ENCODE data around the gene COL13A1. TPM values are rescaled to one million over a fixed set of nuclear protein-coding genes. Genes with fewer than 3 reads are reported as not detected.

The COL13A1 gene
- total and polyA plus RNA-seq, 2 of the 8 experiments (the other 6 are each of a cell fraction or from before 2014, with no cell fraction given), result 2.6 to 5.2 TPM

DNA sequence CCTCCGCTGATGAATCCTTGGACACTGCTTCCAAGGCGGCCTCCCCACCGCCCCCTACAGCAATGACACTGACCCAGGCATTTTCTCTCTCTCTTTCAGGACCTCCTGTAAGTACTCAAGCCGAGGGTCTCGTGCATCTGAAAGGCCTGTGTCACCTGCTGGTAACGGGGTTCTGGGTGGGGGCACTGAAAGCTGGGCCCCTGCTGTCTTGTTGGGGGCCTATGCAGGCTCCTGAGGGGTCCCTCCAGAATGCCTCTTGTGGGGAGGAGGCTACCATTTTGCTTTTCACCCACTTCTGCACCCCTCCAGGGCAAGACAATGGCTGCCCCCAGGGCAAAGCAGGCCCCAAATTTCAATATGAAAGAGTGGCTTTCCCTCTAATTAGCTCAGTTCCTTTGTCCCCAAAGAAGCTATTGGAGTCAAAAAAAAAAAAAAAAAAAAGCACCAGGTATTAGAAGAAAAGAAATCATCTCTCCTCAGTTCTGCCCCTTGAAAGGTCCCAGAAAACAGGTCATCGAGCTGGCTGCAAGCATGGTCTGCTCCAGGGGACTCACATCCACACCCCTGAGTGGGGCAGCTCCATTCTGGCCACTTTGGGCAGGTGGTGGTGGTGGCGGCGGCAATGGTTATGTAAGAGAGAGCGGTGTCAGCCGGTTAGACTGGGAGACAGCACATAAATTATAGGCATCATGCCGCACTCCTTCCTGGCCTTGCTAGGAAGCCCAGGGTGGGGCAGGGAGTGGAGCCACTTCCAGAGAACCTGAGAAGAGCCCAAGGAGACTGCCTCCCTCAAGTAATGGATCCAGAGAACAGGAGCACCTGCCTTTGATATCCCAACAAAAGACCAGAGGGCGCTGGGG is 66.2 kb downstream of the COL13A1 start (continued):
- TF ChIP-seq, protein P1, sequence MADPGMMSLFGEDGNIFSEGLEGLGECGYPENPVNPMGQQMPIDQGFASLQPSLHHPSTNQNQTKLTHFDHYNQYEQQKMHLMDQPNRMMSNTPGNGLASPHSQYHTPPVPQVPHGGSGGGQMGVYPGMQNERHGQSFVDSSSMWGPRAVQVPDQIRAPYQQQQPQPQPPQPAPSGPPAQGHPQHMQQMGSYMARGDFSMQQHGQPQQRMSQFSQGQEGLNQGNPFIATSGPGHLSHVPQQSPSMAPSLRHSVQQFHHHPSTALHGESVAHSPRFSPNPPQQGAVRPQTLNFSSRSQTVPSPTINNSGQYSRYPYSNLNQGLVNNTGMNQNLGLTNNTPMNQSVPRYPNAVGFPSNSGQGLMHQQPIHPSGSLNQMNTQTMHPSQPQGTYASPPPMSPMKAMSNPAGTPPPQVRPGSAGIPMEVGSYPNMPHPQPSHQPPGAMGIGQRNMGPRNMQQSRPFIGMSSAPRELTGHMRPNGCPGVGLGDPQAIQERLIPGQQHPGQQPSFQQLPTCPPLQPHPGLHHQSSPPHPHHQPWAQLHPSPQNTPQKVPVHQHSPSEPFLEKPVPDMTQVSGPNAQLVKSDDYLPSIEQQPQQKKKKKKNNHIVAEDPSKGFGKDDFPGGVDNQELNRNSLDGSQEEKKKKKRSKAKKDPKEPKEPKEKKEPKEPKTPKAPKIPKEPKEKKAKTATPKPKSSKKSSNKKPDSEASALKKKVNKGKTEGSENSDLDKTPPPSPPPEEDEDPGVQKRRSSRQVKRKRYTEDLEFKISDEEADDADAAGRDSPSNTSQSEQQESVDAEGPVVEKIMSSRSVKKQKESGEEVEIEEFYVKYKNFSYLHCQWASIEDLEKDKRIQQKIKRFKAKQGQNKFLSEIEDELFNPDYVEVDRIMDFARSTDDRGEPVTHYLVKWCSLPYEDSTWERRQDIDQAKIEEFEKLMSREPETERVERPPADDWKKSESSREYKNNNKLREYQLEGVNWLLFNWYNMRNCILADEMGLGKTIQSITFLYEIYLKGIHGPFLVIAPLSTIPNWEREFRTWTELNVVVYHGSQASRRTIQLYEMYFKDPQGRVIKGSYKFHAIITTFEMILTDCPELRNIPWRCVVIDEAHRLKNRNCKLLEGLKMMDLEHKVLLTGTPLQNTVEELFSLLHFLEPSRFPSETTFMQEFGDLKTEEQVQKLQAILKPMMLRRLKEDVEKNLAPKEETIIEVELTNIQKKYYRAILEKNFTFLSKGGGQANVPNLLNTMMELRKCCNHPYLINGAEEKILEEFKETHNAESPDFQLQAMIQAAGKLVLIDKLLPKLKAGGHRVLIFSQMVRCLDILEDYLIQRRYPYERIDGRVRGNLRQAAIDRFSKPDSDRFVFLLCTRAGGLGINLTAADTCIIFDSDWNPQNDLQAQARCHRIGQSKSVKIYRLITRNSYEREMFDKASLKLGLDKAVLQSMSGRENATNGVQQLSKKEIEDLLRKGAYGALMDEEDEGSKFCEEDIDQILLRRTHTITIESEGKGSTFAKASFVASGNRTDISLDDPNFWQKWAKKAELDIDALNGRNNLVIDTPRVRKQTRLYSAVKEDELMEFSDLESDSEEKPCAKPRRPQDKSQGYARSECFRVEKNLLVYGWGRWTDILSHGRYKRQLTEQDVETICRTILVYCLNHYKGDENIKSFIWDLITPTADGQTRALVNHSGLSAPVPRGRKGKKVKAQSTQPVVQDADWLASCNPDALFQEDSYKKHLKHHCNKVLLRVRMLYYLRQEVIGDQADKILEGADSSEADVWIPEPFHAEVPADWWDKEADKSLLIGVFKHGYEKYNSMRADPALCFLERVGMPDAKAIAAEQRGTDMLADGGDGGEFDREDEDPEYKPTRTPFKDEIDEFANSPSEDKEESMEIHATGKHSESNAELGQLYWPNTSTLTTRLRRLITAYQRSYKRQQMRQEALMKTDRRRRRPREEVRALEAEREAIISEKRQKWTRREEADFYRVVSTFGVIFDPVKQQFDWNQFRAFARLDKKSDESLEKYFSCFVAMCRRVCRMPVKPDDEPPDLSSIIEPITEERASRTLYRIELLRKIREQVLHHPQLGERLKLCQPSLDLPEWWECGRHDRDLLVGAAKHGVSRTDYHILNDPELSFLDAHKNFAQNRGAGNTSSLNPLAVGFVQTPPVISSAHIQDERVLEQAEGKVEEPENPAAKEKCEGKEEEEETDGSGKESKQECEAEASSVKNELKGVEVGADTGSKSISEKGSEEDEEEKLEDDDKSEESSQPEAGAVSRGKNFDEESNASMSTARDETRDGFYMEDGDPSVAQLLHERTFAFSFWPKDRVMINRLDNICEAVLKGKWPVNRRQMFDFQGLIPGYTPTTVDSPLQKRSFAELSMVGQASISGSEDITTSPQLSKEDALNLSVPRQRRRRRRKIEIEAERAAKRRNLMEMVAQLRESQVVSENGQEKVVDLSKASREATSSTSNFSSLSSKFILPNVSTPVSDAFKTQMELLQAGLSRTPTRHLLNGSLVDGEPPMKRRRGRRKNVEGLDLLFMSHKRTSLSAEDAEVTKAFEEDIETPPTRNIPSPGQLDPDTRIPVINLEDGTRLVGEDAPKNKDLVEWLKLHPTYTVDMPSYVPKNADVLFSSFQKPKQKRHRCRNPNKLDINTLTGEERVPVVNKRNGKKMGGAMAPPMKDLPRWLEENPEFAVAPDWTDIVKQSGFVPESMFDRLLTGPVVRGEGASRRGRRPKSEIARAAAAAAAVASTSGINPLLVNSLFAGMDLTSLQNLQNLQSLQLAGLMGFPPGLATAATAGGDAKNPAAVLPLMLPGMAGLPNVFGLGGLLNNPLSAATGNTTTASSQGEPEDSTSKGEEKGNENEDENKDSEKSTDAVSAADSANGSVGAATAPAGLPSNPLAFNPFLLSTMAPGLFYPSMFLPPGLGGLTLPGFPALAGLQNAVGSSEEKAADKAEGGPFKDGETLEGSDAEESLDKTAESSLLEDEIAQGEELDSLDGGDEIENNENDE (IDR thresholded peaks at IDR 0.05; ENCODE audit: insufficient replicate concordance, low read length), result peak; percentile 68
- TF ChIP-seq GABPA (IDR thresholded peaks at IDR 0.05; ENCODE audit: borderline replicate concordance, insufficient read depth, low read length) (no peak), YY1 (IDR thresholded peaks at IDR 0.05; ENCODE audit: low read depth, low read length) (peak; percentile 91), SP1 (IDR thresholded peaks at IDR 0.05; ENCODE audit: low read depth, low read length) (peak; percentile 65; the same call in 1 of the 2 replicates), SUZ12 (IDR thresholded peaks at IDR 0.05; ENCODE audit: low read length) (no peak), MAX (IDR thresholded peaks at IDR 0.05) (peak; percentile 43; the same call in 1 of the 2 replicates), EGR1 (IDR thresholded peaks at IDR 0.05; ENCODE audit: borderline replicate concordance, low read depth, low read length) (no peak), HDAC2 (IDR thresholded peaks at IDR 0.05; ENCODE audit: borderline replicate concordance in 1 of 2, low read depth in 2 of 2, low read length in 2 of 2) (peak; percentile 70 to 78; a peak in 3 of 4 replicates), CEBPB (IDR thresholded peaks at IDR 0.05; ENCODE audit: low read depth, low read length) (no peak)

Data from H1 (cell line).